HCT116 (cell line): ENCODE data around the gene SPTBN4. TPM values are rescaled to one million over a fixed set of nuclear protein-coding genes. Genes with fewer than 3 reads are reported as not detected.

Experiments used
- ATAC-seq: fragments of 200-7000 bp; cut with Tn5 transposase; 2 replicates; pipeline ENCODE4 v1.9.1; 2020; ENCODE audit warnings: mild to moderate bottlenecking, moderate library complexity
- BruUV-seq: library from RNA; stranded (reverse); fragments of 400-500 nt; replicated peaks from 2 replicates; lab custom pipeline; 2021; lab: Mats Ljungman, UMichigan
- CTCF ChIA-PET: fragments of 300-600 bp; sonication (Branson Sonifier 250); formaldehyde crosslinking; loops from one replicate; lab custom pipeline; 2021; ENCODE audit warnings: antibody characterized with exemption; lab: Charles Lee
- POLR2A ChIA-PET: fragments of 300-600, 350-600 bp; sonication (Branson Sonifier 250); formaldehyde crosslinking; loops from one replicate; lab custom pipeline; 2021; ENCODE audit warnings: antibody characterized with exemption; lab: Charles Lee
- RAD21 ChIA-PET, 2 experiments: fragments of 300-600 bp; sonication (Branson Sonifier 250); formaldehyde crosslinking; loops; one replicate each; lab custom pipeline; 2023; ENCODE audit warnings: low total read pairs in 2 of 2; ENCODE audit not compliant: uncharacterized antibody in 2 of 2, unreplicated experiment in 2 of 2, low non-redundant PET in 1 of 2; lab: Charles Lee
- DNase-seq: peaks from one replicate; pipeline ENCODE4 v3.0.0-alpha.2; 2010; ENCODE audit warnings: low read depth, low spot score
- H2AFZ ChIP-seq: fragments of 200-600 bp; shearing (Covaris generic), sonication (generic); 2 replicates; pipeline ENCODE4 v1.6.1; 2017; ENCODE audit warnings: low read depth, mixed run types, mixed read lengths, antibody characterized with exemption, low read length; ENCODE audit not compliant: poor library complexity, severe bottlenecking
- H3K27ac ChIP-seq: 2 replicates; pipeline ENCODE4 v1.5.1; 2012; ENCODE audit warnings: low read depth, low read length
- H3K27me3 ChIP-seq: fragments of 200-600 bp; sonication (generic); 2 replicates; pipeline ENCODE4 v1.6.1; 2016; ENCODE audit warnings: mixed run types, low read length, mixed read lengths; ENCODE audit not compliant: insufficient read depth
- H3K36me3 ChIP-seq, 2 experiments: fragments of 200-500 bp in 1 of 2; fragments of 200-600 bp in 1 of 2; sonication (Bioruptor generic) in 1 of 2; sonication (generic) in 1 of 2; 2 replicates each; pipeline versions ENCODE4 v1.5.1 to v1.6.1; 2014 to 2016; ENCODE audit warnings: low read length in 2 of 2, inconsistent platforms in 1 of 2, mixed read lengths in 1 of 2, mixed run types in 1 of 2; ENCODE audit not compliant: insufficient read depth in 2 of 2, control insufficient read depth in 1 of 2
- H3K4me1 ChIP-seq, 2 experiments: fragments of 200-600 bp in 1 of 2; sonication (generic) in 1 of 2; 2 replicates each; pipeline versions ENCODE4 v1.5.1 to v1.6.1; 2012 to 2017; ENCODE audit warnings: low read length in 2 of 2, inconsistent platforms in 1 of 2, mild to moderate bottlenecking in 1 of 2, mixed read lengths in 1 of 2, mixed run types in 1 of 2, moderate library complexity in 1 of 2; ENCODE audit not compliant: insufficient read depth in 2 of 2, control insufficient read depth in 1 of 2
- H3K4me2 ChIP-seq: fragments of 200-600 bp; sonication (generic); 2 replicates; pipeline ENCODE4 v1.6.1; 2017; ENCODE audit warnings: mixed run types, low read length, mixed read lengths
- H3K4me3 ChIP-seq, 2 experiments: fragments of 200-600 bp in 1 of 2; sonication (generic) in 1 of 2; replicated peaks in 1 of 2; 2 replicates each; pipeline ENCODE4 v1.5.1; 2011 to 2016; ENCODE audit warnings: low read length in 2 of 2, control low read depth in 1 of 2, low read depth in 1 of 2, mild to moderate bottlenecking in 1 of 2, mixed read lengths in 1 of 2, mixed run types in 1 of 2
- H3K79me2 ChIP-seq: fragments of 200-600 bp; sonication (generic); 2 replicates; pipeline ENCODE4 v1.6.1; 2017; ENCODE audit warnings: mild to moderate bottlenecking, mixed run types, low read length, moderate library complexity, mixed read lengths; ENCODE audit not compliant: insufficient read depth
- H3K9ac ChIP-seq: fragments of 200-600 bp; sonication (generic); 2 replicates; pipeline ENCODE4 v1.6.1; 2016; ENCODE audit warnings: low read length, mixed read lengths
- H3K9me2 ChIP-seq: fragments of 200-600 bp; sonication (generic), shearing (Covaris generic); 2 replicates; pipeline ENCODE4 v1.6.1; 2017; ENCODE audit warnings: mixed run types, mild to moderate bottlenecking, moderate library complexity; ENCODE audit not compliant: insufficient read depth
- H3K9me3 ChIP-seq, 2 experiments: fragments of 200-500 bp in 1 of 2; fragments of 200-600 bp in 1 of 2; sonication (Bioruptor generic) in 1 of 2; sonication (generic) in 1 of 2; 2 replicates each; pipeline ENCODE4 v1.6.1; 2014 to 2017; ENCODE audit warnings: low read length in 2 of 2, mixed read lengths in 2 of 2, inconsistent platforms in 1 of 2, low read depth in 1 of 2, mild to moderate bottlenecking in 1 of 2, mixed run types in 1 of 2, moderate library complexity in 1 of 2; ENCODE audit not compliant: control insufficient read depth in 1 of 2, insufficient read depth in 1 of 2
- H4K20me1 ChIP-seq: fragments of 200-600 bp; sonication (generic), shearing (Covaris generic); 2 replicates; pipeline ENCODE4 v1.6.1; 2017; ENCODE audit warnings: mixed run types, mild to moderate bottlenecking, moderate library complexity; ENCODE audit not compliant: insufficient read depth
- CBX3 ChIP-seq: IDR thresholded peaks from 2 replicates; pipeline ENCODE4 v1.6.1; 2012; ENCODE audit warnings: low read depth
- EGR1 ChIP-seq: IDR thresholded peaks from 2 replicates; pipeline ENCODE4 v1.6.1; 2012; ENCODE audit warnings: low read depth
- ELF1 ChIP-seq: IDR thresholded peaks from 2 replicates; pipeline ENCODE4 v1.6.1; 2012; ENCODE audit warnings: low read depth, borderline replicate concordance
- EZH2 ChIP-seq: fragments of 200-600 bp; sonication (generic); IDR thresholded peaks from 2 replicates; pipeline ENCODE4 v1.6.1; 2017; ENCODE audit warnings: antibody characterized with exemption, mixed run types
- FOSL1 ChIP-seq: IDR thresholded peaks from 2 replicates; pipeline ENCODE4 v1.6.1; 2012; ENCODE audit warnings: low read depth
- JUND ChIP-seq: IDR thresholded peaks from 2 replicates; pipeline ENCODE4 v1.6.1; 2012
- POLR2A ChIP-seq: IDR thresholded peaks from 2 replicates; pipeline ENCODE4 v1.7.0; 2011; ENCODE audit warnings: borderline replicate concordance; ENCODE audit not compliant: insufficient read depth, insufficient read length; ENCODE audit errors: extremely low read depth
- RAD21 ChIP-seq: IDR thresholded peaks from 2 replicates; pipeline ENCODE4 v1.6.1; 2012; ENCODE audit warnings: low read depth, mild to moderate bottlenecking
- SP1 ChIP-seq: IDR thresholded peaks from 2 replicates; pipeline ENCODE4 v1.6.1; 2012; ENCODE audit warnings: low read depth
- SRF ChIP-seq: IDR thresholded peaks from 2 replicates; pipeline ENCODE4 v1.6.1; 2012; ENCODE audit warnings: low read depth
- YY1 ChIP-seq: IDR thresholded peaks from 2 replicates; pipeline ENCODE4 v1.6.1; 2011; ENCODE audit warnings: low read length, low read depth, moderate library complexity, mild to moderate bottlenecking; ENCODE audit not compliant: insufficient replicate concordance; ENCODE audit errors: extremely low read depth
- ZFX ChIP-seq: fragments of 450-650 bp; IDR thresholded peaks from 2 replicates; pipeline ENCODE4 v1.6.1; 2017
- intact Hi-C: fragments of 100-400 bp; cut with micrococcal nuclease; formaldehyde crosslinking; loops from 2 replicates; pipeline ENCODE4 v1.10.0; 2022
- total RNA-seq: library from RNA; stranded (reverse); gene quantifications from one replicate; pipeline ENCODE4 v1.2.1, GENCODE V29; 2021; ENCODE audit not compliant: unreplicated experiment
- TF ChIP-seq, protein P1 (sequence below): IDR thresholded peaks from 2 replicates; pipeline ENCODE4 v1.6.1; 2011; ENCODE audit warnings: mild to moderate bottlenecking, low read length, moderate library complexity; ENCODE audit not compliant: insufficient replicate concordance; ENCODE audit errors: extremely low read depth
- TF ChIP-seq, protein P2 (sequence below): IDR thresholded peaks from 2 replicates; pipeline ENCODE4 v1.6.1; 2012; ENCODE audit warnings: low read depth
- TF ChIP-seq, protein P3 (sequence below): IDR thresholded peaks from 2 replicates; pipeline ENCODE4 v1.6.1; 2012
- TF ChIP-seq, protein P4 (sequence below), 3 experiments: fragments of 200-600 bp in 1 of 3; sonication (generic) in 1 of 3; IDR thresholded peaks in 2 of 3; conservative IDR thresholded peaks in 1 of 3; 2 replicates each; pipeline ENCODE4 v1.5.1; 2012 to 2017; ENCODE audit warnings: low read depth in 2 of 3, low read length in 2 of 3, antibody characterized with exemption in 1 of 3, borderline replicate concordance in 1 of 3, control low read depth in 1 of 3, mild to moderate bottlenecking in 1 of 3, mixed read lengths in 1 of 3, mixed run types in 1 of 3, moderate library complexity in 1 of 3; ENCODE audit not compliant: insufficient read depth in 1 of 3

The SPTBN4 gene
- total RNA-seq, 1 experiment from 2014 or later, result 4.6 TPM

DNA sequence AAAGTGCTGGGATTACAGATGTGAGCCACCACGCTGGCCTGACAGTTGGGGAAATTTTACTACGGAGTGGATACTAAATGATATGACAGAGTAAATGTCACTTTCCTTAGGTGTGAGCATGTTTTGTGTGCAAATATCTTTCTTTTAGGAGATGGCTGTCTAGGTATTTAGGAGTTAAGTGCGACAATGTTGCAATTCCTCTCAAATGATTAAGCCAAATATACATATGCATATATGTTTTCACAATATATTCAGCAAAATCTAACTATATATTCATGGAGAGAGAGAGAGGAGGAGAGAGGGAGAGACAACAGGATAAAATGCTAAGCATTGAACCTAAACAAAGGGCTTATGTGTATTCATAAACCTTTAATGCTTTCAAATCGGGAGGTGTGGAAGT lies 17.3 kb upstream of the SPTBN4 start:
- intact Hi-C loops, result no loop called here
- DNase-seq (no peak), ATAC-seq (no peak)
- BruUV-seq, result no TSS peak
- CTCF ChIA-PET, result no interaction called here
- Histone ChIP-seq H3K4me2 (no peak overlapping the region), H2AFZ (no peak overlapping the region), H3K4me1 (peaks cover 20 to 28% of the 10 kb centered on the region in 2 experiments), H3K79me2 (no peaks in the 10 kb centered on the region), H3K4me3 (no peak overlapping the region), H3K9ac (no peak overlapping the region), H3K27ac (no peak overlapping the region), H3K9me3 (no peaks in the 10 kb centered on the region), H3K9me2 (no peaks in the 10 kb centered on the region), H4K20me1 (no peaks in the 10 kb centered on the region), H3K36me3 (peaks cover 3 to 5% of the 10 kb centered on the region in 2 experiments; a peak in 1 of 4 replicates), H3K27me3 (no peaks in the 10 kb centered on the region)
- no peak for TF ChIP-seq JUND
- TF ChIP-seq, protein P1, sequence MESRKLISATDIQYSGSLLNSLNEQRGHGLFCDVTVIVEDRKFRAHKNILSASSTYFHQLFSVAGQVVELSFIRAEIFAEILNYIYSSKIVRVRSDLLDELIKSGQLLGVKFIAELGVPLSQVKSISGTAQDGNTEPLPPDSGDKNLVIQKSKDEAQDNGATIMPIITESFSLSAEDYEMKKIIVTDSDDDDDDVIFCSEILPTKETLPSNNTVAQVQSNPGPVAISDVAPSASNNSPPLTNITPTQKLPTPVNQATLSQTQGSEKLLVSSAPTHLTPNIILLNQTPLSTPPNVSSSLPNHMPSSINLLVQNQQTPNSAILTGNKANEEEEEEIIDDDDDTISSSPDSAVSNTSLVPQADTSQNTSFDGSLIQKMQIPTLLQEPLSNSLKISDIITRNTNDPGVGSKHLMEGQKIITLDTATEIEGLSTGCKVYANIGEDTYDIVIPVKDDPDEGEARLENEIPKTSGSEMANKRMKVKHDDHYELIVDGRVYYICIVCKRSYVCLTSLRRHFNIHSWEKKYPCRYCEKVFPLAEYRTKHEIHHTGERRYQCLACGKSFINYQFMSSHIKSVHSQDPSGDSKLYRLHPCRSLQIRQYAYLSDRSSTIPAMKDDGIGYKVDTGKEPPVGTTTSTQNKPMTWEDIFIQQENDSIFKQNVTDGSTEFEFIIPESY, result no peak
- no peak for TF ChIP-seq FOSL1
- no peak for TF ChIP-seq SRF
- no peak for TF ChIP-seq ELF1
- TF ChIP-seq, protein P2, sequence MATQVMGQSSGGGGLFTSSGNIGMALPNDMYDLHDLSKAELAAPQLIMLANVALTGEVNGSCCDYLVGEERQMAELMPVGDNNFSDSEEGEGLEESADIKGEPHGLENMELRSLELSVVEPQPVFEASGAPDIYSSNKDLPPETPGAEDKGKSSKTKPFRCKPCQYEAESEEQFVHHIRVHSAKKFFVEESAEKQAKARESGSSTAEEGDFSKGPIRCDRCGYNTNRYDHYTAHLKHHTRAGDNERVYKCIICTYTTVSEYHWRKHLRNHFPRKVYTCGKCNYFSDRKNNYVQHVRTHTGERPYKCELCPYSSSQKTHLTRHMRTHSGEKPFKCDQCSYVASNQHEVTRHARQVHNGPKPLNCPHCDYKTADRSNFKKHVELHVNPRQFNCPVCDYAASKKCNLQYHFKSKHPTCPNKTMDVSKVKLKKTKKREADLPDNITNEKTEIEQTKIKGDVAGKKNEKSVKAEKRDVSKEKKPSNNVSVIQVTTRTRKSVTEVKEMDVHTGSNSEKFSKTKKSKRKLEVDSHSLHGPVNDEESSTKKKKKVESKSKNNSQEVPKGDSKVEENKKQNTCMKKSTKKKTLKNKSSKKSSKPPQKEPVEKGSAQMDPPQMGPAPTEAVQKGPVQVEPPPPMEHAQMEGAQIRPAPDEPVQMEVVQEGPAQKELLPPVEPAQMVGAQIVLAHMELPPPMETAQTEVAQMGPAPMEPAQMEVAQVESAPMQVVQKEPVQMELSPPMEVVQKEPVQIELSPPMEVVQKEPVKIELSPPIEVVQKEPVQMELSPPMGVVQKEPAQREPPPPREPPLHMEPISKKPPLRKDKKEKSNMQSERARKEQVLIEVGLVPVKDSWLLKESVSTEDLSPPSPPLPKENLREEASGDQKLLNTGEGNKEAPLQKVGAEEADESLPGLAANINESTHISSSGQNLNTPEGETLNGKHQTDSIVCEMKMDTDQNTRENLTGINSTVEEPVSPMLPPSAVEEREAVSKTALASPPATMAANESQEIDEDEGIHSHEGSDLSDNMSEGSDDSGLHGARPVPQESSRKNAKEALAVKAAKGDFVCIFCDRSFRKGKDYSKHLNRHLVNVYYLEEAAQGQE, result no peak
- TF ChIP-seq, protein P3, sequence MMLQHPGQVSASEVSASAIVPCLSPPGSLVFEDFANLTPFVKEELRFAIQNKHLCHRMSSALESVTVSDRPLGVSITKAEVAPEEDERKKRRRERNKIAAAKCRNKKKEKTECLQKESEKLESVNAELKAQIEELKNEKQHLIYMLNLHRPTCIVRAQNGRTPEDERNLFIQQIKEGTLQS, result no peak
- TF ChIP-seq YY1, result no peak
- TF ChIP-seq POLR2A, result no peak
- TF ChIP-seq ZFX, result no peak
- TF ChIP-seq EZH2, result no peak
- no peak for TF ChIP-seq RAD21
- TF ChIP-seq, protein P4, sequence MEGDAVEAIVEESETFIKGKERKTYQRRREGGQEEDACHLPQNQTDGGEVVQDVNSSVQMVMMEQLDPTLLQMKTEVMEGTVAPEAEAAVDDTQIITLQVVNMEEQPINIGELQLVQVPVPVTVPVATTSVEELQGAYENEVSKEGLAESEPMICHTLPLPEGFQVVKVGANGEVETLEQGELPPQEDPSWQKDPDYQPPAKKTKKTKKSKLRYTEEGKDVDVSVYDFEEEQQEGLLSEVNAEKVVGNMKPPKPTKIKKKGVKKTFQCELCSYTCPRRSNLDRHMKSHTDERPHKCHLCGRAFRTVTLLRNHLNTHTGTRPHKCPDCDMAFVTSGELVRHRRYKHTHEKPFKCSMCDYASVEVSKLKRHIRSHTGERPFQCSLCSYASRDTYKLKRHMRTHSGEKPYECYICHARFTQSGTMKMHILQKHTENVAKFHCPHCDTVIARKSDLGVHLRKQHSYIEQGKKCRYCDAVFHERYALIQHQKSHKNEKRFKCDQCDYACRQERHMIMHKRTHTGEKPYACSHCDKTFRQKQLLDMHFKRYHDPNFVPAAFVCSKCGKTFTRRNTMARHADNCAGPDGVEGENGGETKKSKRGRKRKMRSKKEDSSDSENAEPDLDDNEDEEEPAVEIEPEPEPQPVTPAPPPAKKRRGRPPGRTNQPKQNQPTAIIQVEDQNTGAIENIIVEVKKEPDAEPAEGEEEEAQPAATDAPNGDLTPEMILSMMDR (IDR thresholded peaks at IDR 0.05 in 2 of 3, conservative IDR thresholded peaks at IDR 0.05 in 1 of 3; ENCODE audit: borderline replicate concordance in 1 of 3, insufficient read depth in 1 of 3, low read depth in 2 of 3, low read length in 2 of 3), result no peak
- no peak for TF ChIP-seq CBX3
- no peak for TF ChIP-seq EGR1
- TF ChIP-seq SP1, result no peak
- RAD21 ChIA-PET, result no interaction called here
- POLR2A ChIA-PET, result no interaction called here
